K562 (cell line): ENCODE data around the gene ARL16. TPM values are rescaled to one million over a fixed set of nuclear protein-coding genes. Genes with fewer than 3 reads are reported as not detected.

Experiments used
- DEAF1 ChIP-seq: fragments of 450-650 bp; formaldehyde crosslinking; IDR thresholded peaks from 2 replicates; pipeline ENCODE4 v1.4.0; 2020; ENCODE audit warnings: mild to moderate bottlenecking, moderate library complexity
- FOXA3 ChIP-seq, 2 experiments: fragments of 450-650 bp in 1 of 2; sonication (generic) in 1 of 2; formaldehyde crosslinking; IDR thresholded peaks in 1 of 2; conservative IDR thresholded peaks in 1 of 2; 2 replicates each; pipeline versions ENCODE4 v1.4.0 to v1.8.0; 2020 to 2022; ENCODE audit warnings: mild to moderate bottlenecking in 2 of 2, missing genetic modification reagents in 1 of 2
- MAZ ChIP-seq, 2 experiments: fragments of 450-650 bp in 1 of 2; sonication (generic) in 1 of 2; formaldehyde crosslinking; IDR thresholded peaks in 1 of 2; conservative IDR thresholded peaks in 1 of 2; 2 replicates each; pipeline versions ENCODE4 v1.4.0 to v1.5.0; 2020; ENCODE audit warnings: mild to moderate bottlenecking in 1 of 2, missing genetic modification reagents in 1 of 2
- MCM2 ChIP-seq: fragments of 450-650 bp; IDR thresholded peaks from 2 replicates; pipeline ENCODE4 v1.6.1; 2017; ENCODE audit warnings: low read depth, mild to moderate bottlenecking
- MED1 ChIP-seq: sonication (generic); formaldehyde crosslinking; IDR thresholded peaks from 2 replicates; pipeline ENCODE4 v1.8.1; 2023; ENCODE audit warnings: missing genetic modification reagents, borderline replicate concordance
- NFE2L1 ChIP-seq: fragments of 450-650 bp; IDR thresholded peaks from 2 replicates; pipeline ENCODE4 v1.6.1; 2016; ENCODE audit warnings: missing genetic modification characterization, low read depth, mild to moderate bottlenecking, missing compliant biosample characterization, moderate library complexity, borderline replicate concordance
- NFRKB ChIP-seq: fragments of 450-650 bp; IDR thresholded peaks from 2 replicates; pipeline ENCODE4 v1.6.1; 2016; ENCODE audit warnings: low read depth
- PHB2 ChIP-seq: fragments of 450-650 bp; IDR thresholded peaks from 2 replicates; pipeline ENCODE4 v1.6.1; 2017; ENCODE audit warnings: low read depth
- POLR2AphosphoS5 ChIP-seq: IDR thresholded peaks from 2 replicates; pipeline ENCODE4 v1.6.1; 2011; ENCODE audit warnings: mild to moderate bottlenecking, low read depth, low read length, moderate library complexity; ENCODE audit not compliant: control insufficient read depth, insufficient read depth
- POLR3A ChIP-seq: IDR thresholded peaks from 2 replicates; pipeline ENCODE4 v1.6.1; 2011; ENCODE audit warnings: borderline replicate concordance, mild to moderate bottlenecking, moderate library complexity; ENCODE audit not compliant: insufficient read length, insufficient read depth; ENCODE audit errors: extremely low read depth
- PRMT5 ChIP-seq: sonication (generic); formaldehyde crosslinking; IDR thresholded peaks from 2 replicates; pipeline ENCODE4 v1.5.0; 2020; ENCODE audit warnings: missing genetic modification reagents
- RCOR1 ChIP-seq, 2 experiments: IDR thresholded peaks; 2 replicates each; pipeline ENCODE4 v1.6.1; 2012; ENCODE audit warnings: low read depth in 2 of 2, low read length in 2 of 2, borderline replicate concordance in 1 of 2, improper control_type of control experiment in 1 of 2
- TAF1 ChIP-seq: IDR thresholded peaks from 2 replicates; pipeline ENCODE4 v1.6.1; 2011; ENCODE audit warnings: mild to moderate bottlenecking, low read length, moderate library complexity; ENCODE audit not compliant: insufficient read depth, control insufficient read depth, severe bottlenecking; ENCODE audit errors: extremely low read depth
- TEAD2 ChIP-seq: fragments of 450-650 bp; IDR thresholded peaks from 2 replicates; pipeline ENCODE4 v1.6.1; 2016; ENCODE audit warnings: missing genetic modification characterization, control low read depth, missing compliant biosample characterization
- YY1 ChIP-seq, 3 experiments: IDR thresholded peaks; 2 replicates each; pipeline ENCODE4 v1.6.1; 2011; ENCODE audit warnings: low read length in 2 of 3, mild to moderate bottlenecking in 2 of 3, moderate library complexity in 2 of 3, borderline replicate concordance in 1 of 3, control low read depth in 1 of 3, low read depth in 1 of 3; ENCODE audit not compliant: insufficient read depth in 3 of 3, insufficient replicate concordance in 2 of 3, control insufficient read depth in 1 of 3, insufficient read length in 1 of 3; ENCODE audit errors: extremely low read depth in 1 of 3
- ZNF140 ChIP-seq: fragments of 250-450 bp; sonication (Bioruptor Pico); IDR thresholded peaks from 2 replicates; pipeline ENCODE4 v1.8.0; 2021; ENCODE audit warnings: moderate library complexity, mild to moderate bottlenecking, inconsistent platforms
- ZNF347 ChIP-seq: fragments of 450-650 bp; formaldehyde crosslinking; IDR thresholded peaks from 2 replicates; pipeline ENCODE4 v1.4.0; 2020; ENCODE audit warnings: low read depth, mild to moderate bottlenecking, moderate library complexity
- ZNF511 ChIP-seq: sonication (generic); formaldehyde crosslinking; IDR thresholded peaks from 2 replicates; pipeline ENCODE4 v1.8.0; 2022; ENCODE audit warnings: mild to moderate bottlenecking, missing genetic modification reagents
- ZNF79 ChIP-seq: fragments of 250-450 bp; sonication (Bioruptor Pico); IDR thresholded peaks from 2 replicates; pipeline ENCODE4 v1.4.0; 2020; ENCODE audit warnings: low read depth, mild to moderate bottlenecking, moderate library complexity
- polyA plus RNA-seq, 8 experiments: library from polyadenylated mRNA; depleted of rRNA in 4 of 8; stranded (reverse) in 5 of 8; unstranded in 3 of 8; fragments of >200 nt; fragmentation: Nextera tagmentation in 2 of 8; fragmentation: Illumina TruSeq in 1 of 8; extraction: Ambion mirVana in 2 of 8; extraction: Trizol in 1 of 8; gene quantifications; 2 replicates each; pipeline versions ENCODE4 v1.2.1 to v1.2.3, GENCODE V29; 2011 to 2014; ENCODE audit warnings: inconsistent platforms in 1 of 8, missing spikeins in 1 of 8
- total RNA-seq, 7 experiments: library from RNA; depleted of rRNA in 6 of 7; stranded (reverse); fragments of >200 nt in 6 of 7; fragmentation: Illumina TruSeq in 2 of 7; extraction: Trizol in 2 of 7; gene quantifications; 2 replicates each; pipeline versions ENCODE4 v1.2.1 to v1.2.3, GENCODE V29; 2011 to 2021; ENCODE audit warnings: low replicate concordance in 1 of 7
- TF ChIP-seq, protein P1 (sequence below): sonication (generic); formaldehyde crosslinking; IDR thresholded peaks from 2 replicates; pipeline ENCODE4 v1.8.1; 2022; ENCODE audit warnings: missing genetic modification reagents
- TF ChIP-seq, protein P2 (sequence below), 2 experiments: fragments of 250-450 bp in 1 of 2; fragments of 450-650 bp in 1 of 2; sonication (Bioruptor Pico) in 1 of 2; IDR thresholded peaks; 2 replicates each; pipeline versions ENCODE4 v1.6.1 to v1.8.0; 2016 to 2021; ENCODE audit warnings: mild to moderate bottlenecking in 2 of 2, moderate library complexity in 2 of 2, missing compliant biosample characterization in 1 of 2, missing genetic modification characterization in 1 of 2

The ARL16 gene
- total and polyA plus RNA-seq, 9 of the 15 experiments (the other 6 are each of a cell fraction or from before 2014, with no cell fraction given) = 5.4 to 32.4 (median 22.6) TPM

DNA sequence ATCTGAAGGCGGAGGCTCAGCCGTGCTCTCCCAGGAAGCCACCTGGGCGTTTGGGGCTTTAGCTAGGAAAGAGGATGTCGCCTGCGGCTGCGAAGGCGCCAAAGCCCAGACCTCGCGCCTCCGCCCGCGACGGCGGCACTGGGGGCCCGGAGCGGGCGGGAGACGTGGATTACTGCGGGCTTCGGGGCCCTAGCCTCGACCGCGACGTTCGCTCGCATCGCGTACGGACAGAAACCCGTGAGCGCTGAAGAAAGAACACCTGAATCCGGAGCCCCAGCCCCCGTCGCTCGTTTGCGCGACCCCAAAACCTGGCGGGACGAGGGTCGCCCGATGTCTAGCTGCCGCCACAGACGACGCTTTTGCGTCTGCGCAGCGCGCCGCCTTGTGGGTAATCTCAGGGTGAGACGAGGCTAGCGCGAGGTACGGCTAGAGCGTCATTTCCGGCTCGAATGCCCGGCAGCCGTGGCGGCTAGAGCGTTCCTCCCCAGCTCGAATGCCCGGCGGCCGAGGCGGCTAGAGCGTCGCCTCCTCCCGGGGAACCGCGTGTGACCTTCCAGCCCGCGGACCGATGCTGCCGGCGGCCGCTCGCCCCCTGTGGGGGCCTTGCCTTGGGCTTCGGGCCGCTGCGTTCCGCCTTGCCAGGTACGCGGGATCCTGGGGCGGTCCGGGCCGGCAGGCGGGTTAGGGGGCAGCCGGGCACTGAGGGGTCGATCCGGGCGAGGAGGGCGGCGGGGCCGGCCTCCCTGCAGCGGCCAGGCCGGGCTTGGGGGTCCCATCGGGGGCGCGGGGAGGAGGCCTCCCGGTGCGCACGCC, 19.5 kb upstream of the ARL16 start, which contains the start of gene MRPL12 (continued):
- TF ChIP-seq ZNF79 (no peak), MCM2 (no peak), POLR3A (no peak), ZNF140 (CRISPR knock-in tag) (no peak), MAZ (CRISPR knock-in tag; conservative IDR thresholded peaks at IDR 0.05 in 1 of 2, IDR thresholded peaks at IDR 0.05 in 1 of 2) (peak; percentile 76 to 84; a peak in 3 of 4 replicates), PRMT5 (CRISPR knock-in tag) (no peak), TEAD2 (no peak), DEAF1 (no peak), PHB2 (no peak), NFE2L1 (tag) (no peak), YY1 (IDR thresholded peaks at IDR 0.05; ENCODE audit: borderline replicate concordance in 1 of 3, control insufficient read depth in 1 of 3, extremely low read depth in 1 of 3, insufficient read depth in 3 of 3, insufficient read length in 1 of 3, insufficient replicate concordance in 2 of 3, low read depth in 1 of 3, low read length in 2 of 3) (peak; percentile 25 to 83 (median 67)), ZNF347 (CRISPR knock-in tag) (no peak), NFRKB (no peak), POLR2AphosphoS5 (peak; percentile 92), FOXA3 (CRISPR knock-in tag; conservative IDR thresholded peaks at IDR 0.05 in 1 of 2, IDR thresholded peaks at IDR 0.05 in 1 of 2) (no peak), RCOR1 (IDR thresholded peaks at IDR 0.05; ENCODE audit: borderline replicate concordance in 1 of 2, low read depth in 2 of 2, low read length in 2 of 2) (no peak), TAF1 (peak; percentile 92), MED1 (CRISPR knock-in tag) (no peak), ZNF511 (CRISPR knock-in tag) (0 out of 2 replicates have a peak, but pooled peaks have one; percentile 16)
- TF ChIP-seq, protein P1, sequence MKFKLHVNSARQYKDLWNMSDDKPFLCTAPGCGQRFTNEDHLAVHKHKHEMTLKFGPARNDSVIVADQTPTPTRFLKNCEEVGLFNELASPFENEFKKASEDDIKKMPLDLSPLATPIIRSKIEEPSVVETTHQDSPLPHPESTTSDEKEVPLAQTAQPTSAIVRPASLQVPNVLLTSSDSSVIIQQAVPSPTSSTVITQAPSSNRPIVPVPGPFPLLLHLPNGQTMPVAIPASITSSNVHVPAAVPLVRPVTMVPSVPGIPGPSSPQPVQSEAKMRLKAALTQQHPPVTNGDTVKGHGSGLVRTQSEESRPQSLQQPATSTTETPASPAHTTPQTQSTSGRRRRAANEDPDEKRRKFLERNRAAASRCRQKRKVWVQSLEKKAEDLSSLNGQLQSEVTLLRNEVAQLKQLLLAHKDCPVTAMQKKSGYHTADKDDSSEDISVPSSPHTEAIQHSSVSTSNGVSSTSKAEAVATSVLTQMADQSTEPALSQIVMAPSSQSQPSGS (CRISPR knock-in tag) = no peak
- TF ChIP-seq, protein P2, sequence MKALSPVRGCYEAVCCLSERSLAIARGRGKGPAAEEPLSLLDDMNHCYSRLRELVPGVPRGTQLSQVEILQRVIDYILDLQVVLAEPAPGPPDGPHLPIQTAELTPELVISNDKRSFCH (CRISPR knock-in tag; IDR thresholded peaks at IDR 0.05) = no peak
- TF ChIP-seq, protein P2 (tag; IDR thresholded peaks at IDR 0.05) = peak; percentile 76; the same call in 1 of the 2 replicates
